Muscle layer of duodenum (tissue), 2 donors: ENCODE results near the gene PAK2.

Experiments
- H3K27ac ChIP-seq: one replicate; pipeline ENCODE4 v1.7.0; 2013; ENCODE audit warnings: mild to moderate bottlenecking, low read length
- H3K27me3 ChIP-seq: one replicate; pipeline ENCODE4 v1.7.0; 2013; ENCODE audit warnings: low read depth, mild to moderate bottlenecking, control low read depth, low read length
- H3K36me3 ChIP-seq, 2 donors: one replicate each; pipeline ENCODE4 v1.7.0; 2013; ENCODE audit warnings: low read length in 2 of 2, control low read depth in 1 of 2, mild to moderate bottlenecking in 1 of 2; ENCODE audit not compliant: insufficient read depth in 2 of 2, control insufficient read depth in 1 of 2
- H3K4me1 ChIP-seq, 2 donors: one replicate each; pipeline ENCODE4 v1.7.0; 2013; ENCODE audit warnings: low read length in 2 of 2, mild to moderate bottlenecking in 2 of 2, control low read depth in 1 of 2, moderate library complexity in 1 of 2; ENCODE audit not compliant: insufficient read depth in 2 of 2, control insufficient read depth in 1 of 2
- H3K4me3 ChIP-seq, 2 donors: one replicate each; pipeline ENCODE4 v1.7.0; 2013; ENCODE audit warnings: low read length in 2 of 2, low read depth in 1 of 2, mild to moderate bottlenecking in 1 of 2
- H3K9me3 ChIP-seq, 2 donors: one replicate each; pipeline ENCODE4 v1.7.0; 2013; ENCODE audit warnings: low read length in 2 of 2, control low read depth in 1 of 2, mild to moderate bottlenecking in 1 of 2; ENCODE audit not compliant: control insufficient read depth in 1 of 2
- donor health status: healthy.

PAK2 gene

GRCh38 chr3:196790636-196791035 lies 51.0 kb downstream of the PAK2 start:
- Histone ChIP-seq H3K27ac (no peak overlapping the region), H3K4me1 (peaks cover 0 to 9% of the 10 kb centered on the region in 2 donors), H3K9me3 (no peaks in the 10 kb centered on the region), H3K27me3 (no peaks in the 10 kb centered on the region), H3K36me3 (peaks cover 0 to 5% of the 10 kb centered on the region in 2 donors), H3K4me3 (no peak overlapping the region)

GRCh38 chr3:196792771-196793170 lies 53.1 kb downstream of the PAK2 start:
- Histone ChIP-seq H3K27ac (no peak overlapping the region), H3K9me3 (no peaks in the 10 kb centered on the region), H3K4me1 (peaks cover 0 to 9% of the 10 kb centered on the region in 2 donors), H3K36me3 (peaks cover 0 to 5% of the 10 kb centered on the region in 2 donors), H3K4me3 (no peak overlapping the region), H3K27me3 (no peaks in the 10 kb centered on the region)

GRCh38 chr3:196793246-196793645 lies 53.6 kb downstream of the PAK2 start:
- Histone ChIP-seq H3K4me3 (no peak overlapping the region), H3K4me1 (peaks cover 0 to 9% of the 10 kb centered on the region in 2 donors), H3K27me3 (no peaks in the 10 kb centered on the region), H3K9me3 (no peaks in the 10 kb centered on the region), H3K36me3 (peaks cover 0 to 5% of the 10 kb centered on the region in 2 donors), H3K27ac (no peak overlapping the region)

GRCh38 chr3:196794467-196794866 lies 54.8 kb downstream of the PAK2 start:
- Histone ChIP-seq H3K36me3 (peaks cover 0 to 5% of the 10 kb centered on the region in 2 donors), H3K9me3 (no peaks in the 10 kb centered on the region), H3K4me1 (peaks cover 0 to 9% of the 10 kb centered on the region in 2 donors), H3K4me3 (no peak overlapping the region), H3K27ac (no peak overlapping the region), H3K27me3 (no peaks in the 10 kb centered on the region)

GRCh38 chr3:196796317-196796716 lies 56.7 kb downstream of the PAK2 start:
- Histone ChIP-seq H3K36me3 (peaks cover 0 to 5% of the 10 kb centered on the region in 2 donors), H3K4me1 (peaks cover 0 to 9% of the 10 kb centered on the region in 2 donors), H3K9me3 (no peaks in the 10 kb centered on the region), H3K27ac (no peak overlapping the region), H3K4me3 (no peak overlapping the region), H3K27me3 (no peaks in the 10 kb centered on the region)

GRCh38 chr3:196800742-196801434 lies 61.2 kb downstream of the PAK2 start:
- Histone ChIP-seq H3K4me1 (no peaks in the 10 kb centered on the region), H3K27ac (no peak overlapping the region), H3K27me3 (no peaks in the 10 kb centered on the region), H3K9me3 (no peaks in the 10 kb centered on the region), H3K4me3 (no peak overlapping the region), H3K36me3 (peaks cover 15 to 16% of the 10 kb centered on the region in 2 donors)

- H3K9me3 ChIP-seq, result no peaks in the 10 kb centered on the region
- H3K4me3 ChIP-seq, result no peak overlapping the region
- no peaks in the 10 kb centered on the region for H3K27me3 ChIP-seq
- H3K36me3 ChIP-seq, result peaks cover 36 to 38% of the 10 kb centered on the region in 2 donors
- H3K4me1 ChIP-seq, result no peaks in the 10 kb centered on the region
- H3K27ac ChIP-seq, result no peak overlapping the region
Observed at GRCh38 chr3:196803891-196804468, 64.3 kb downstream of the PAK2 start.

- Histone ChIP-seq H3K9me3 (no peaks in the 10 kb centered on the region), H3K36me3 (peaks cover 36 to 38% of the 10 kb centered on the region in 2 donors), H3K4me1 (no peaks in the 10 kb centered on the region), H3K4me3 (no peak overlapping the region), H3K27me3 (no peaks in the 10 kb centered on the region), H3K27ac (no peak overlapping the region)
Observed at GRCh38 chr3:196804773-196805172, 65.1 kb downstream of the PAK2 start.

- Histone ChIP-seq H3K4me1 (no peaks in the 10 kb centered on the region), H3K36me3 (peaks cover 53 to 54% of the 10 kb centered on the region in 2 donors), H3K27me3 (no peaks in the 10 kb centered on the region), H3K27ac (no peak overlapping the region), H3K9me3 (no peaks in the 10 kb centered on the region), H3K4me3 (no peak overlapping the region)
Observed at GRCh38 chr3:196810963-196811581, 71.4 kb downstream of the PAK2 start.

- no peaks in the 10 kb centered on the region for H3K9me3 ChIP-seq
- H3K4me1 ChIP-seq, result no peaks in the 10 kb centered on the region
- H3K27me3 ChIP-seq, result no peaks in the 10 kb centered on the region
- H3K36me3 ChIP-seq, result peaks cover 41 to 43% of the 10 kb centered on the region in 2 donors
- no peak overlapping the region for H3K4me3 ChIP-seq
- no peak overlapping the region for H3K27ac ChIP-seq
Observed at GRCh38 chr3:196812853-196813252, 73.2 kb downstream of the PAK2 start.

- Histone ChIP-seq H3K4me3 (no peak overlapping the region), H3K27ac (no peak overlapping the region), H3K27me3 (no peaks in the 10 kb centered on the region), H3K36me3 (peaks cover 48 to 52% of the 10 kb centered on the region in 2 donors), H3K4me1 (no peaks in the 10 kb centered on the region), H3K9me3 (no peaks in the 10 kb centered on the region)
Observed at GRCh38 chr3:196813903-196814302, 74.2 kb downstream of the PAK2 start.
